Effector CD4-positive, alpha-beta T cell (primary cell): ENCODE results near the gene SEC11A.
"Not testable (repeated sequence)": the region's sequence is repeated elsewhere in the genome, so short reads cannot be mapped to it uniquely, and the experiment has no call there.

ENCODE experiments used
- DNase-seq: peaks from one replicate; pipeline ENCODE4 v3.0.0-alpha.2; 2020

The SEC11A gene

DNA sequence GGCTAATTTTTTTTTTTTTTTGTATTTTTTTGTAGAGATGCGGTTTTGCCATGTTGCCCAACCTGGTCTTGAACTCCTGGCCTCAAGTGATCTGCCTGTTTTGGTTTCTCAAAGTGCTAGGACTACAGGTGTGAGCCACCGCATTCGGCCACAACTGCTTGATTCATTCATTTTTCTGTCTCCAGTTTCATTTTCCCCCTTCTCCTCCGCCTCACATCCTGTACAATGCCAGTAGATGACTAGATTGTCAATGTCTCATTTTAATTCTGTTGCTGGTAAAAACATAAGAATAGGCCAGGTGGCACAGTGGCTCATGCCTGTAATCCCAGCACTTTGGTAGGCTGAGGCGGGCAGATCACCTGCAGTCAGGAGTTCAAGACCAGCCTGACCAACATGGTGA lies 20.4 kb upstream of the SEC11A start:
- DNase-seq, result peak; percentile 32

- DNase-seq, result not testable (repeated sequence)
These were observed 19.6 kb upstream of the SEC11A start for GRCh38 chr15:84735480-84736061.

- peak; percentile 59 for DNase-seq
These were observed 19.0 kb upstream of the SEC11A start for GRCh38 chr15:84734794-84735479.

GRCh38 chr15:84731774-84732173 lies 15.8 kb upstream of the SEC11A start:
- no peak for DNase-seq

DNA sequence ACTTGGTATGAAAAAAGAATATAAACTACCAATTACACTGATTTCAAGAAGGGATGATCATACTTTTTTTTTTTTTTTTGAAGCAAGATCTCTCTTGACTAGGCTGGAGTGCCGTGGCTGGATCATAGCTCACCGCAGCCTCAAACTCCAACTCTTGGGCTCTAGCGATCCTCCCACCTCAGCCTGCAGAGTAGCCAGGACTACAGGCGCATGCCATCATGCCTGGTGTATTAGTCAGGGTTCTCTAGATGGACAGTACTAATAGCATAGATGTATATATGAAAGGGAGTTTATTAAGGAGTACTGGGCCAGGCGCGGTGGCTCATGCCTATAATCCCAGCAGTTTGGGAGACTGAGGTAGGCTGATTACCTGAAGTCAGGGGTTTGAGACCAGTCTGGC lies 11.5 kb upstream of the SEC11A start:
- no peak for DNase-seq

DNA sequence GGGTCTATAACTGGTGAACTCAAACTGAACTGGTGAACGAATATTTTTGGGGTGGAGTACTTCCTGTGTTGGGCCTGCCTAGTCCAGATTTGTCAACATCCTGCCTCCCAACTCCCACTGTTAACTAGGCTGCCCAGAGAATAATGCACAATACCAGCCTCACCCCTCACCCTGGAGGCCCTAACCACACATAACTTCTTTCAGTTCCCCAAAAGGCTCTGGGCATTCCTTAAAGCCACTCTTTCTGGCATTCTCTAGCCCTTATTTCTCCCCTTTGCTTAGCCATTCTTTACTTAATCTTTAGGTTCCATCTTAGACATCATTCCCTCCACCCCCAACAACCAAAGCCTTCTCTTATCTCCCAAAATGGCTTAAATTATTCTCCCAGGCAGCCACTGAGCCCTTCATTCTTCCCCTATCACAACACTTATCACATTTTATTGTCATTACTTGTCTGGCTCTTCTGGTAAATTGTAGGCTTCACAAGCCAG lies 9.1 kb upstream of the SEC11A start:
- no peak for DNase-seq

- no peak for DNase-seq
These were observed 6.7 kb upstream of the SEC11A start for GRCh38 chr15:84722628-84723027.

- no peak for DNase-seq
These were observed 5.4 kb upstream of the SEC11A start for GRCh38 chr15:84721371-84721770.

DNA sequence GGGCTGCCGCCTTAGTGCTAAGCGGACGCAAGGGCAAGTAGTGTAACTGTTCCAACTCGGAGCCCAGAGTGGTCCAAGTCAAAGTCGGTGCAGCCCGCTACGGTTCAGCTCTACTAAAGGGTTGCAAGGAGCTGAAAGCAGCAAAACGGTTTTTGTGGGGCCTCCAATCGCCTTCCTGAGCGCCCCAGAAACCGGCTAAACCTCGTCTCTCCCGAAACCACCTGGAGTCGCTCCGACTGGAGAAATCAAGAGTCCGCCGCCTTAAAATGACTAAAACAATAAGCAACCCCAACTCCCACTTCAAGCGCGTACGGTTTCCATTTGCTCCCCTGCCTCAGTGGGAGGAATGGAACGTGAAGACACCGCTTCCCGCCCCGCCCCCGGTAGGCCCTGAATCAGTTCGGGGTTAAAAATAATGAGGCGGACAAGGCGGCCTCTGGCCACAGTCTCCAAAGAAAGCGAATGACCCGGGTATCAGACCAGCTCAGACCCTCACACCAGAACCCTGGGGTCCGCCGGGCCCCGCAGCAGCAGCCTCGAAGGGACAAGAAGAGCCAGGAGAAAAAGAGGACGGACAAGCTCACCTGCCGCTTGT lies 401 bp downstream of the SEC11A start:
- DNase-seq, result peak; percentile 13

GRCh38 chr15:84714821-84715220 lies 1.1 kb downstream of the SEC11A start:
- DNase-seq, result no peak

- no peak for DNase-seq
These were observed 1.6 kb downstream of the SEC11A start for GRCh38 chr15:84714372-84714771.

- no peak for DNase-seq
These were observed 12.1 kb downstream of the SEC11A start for GRCh38 chr15:84703808-84704207.

GRCh38 chr15:84702961-84703482 lies 12.9 kb downstream of the SEC11A start:
- no peak for DNase-seq

DNA sequence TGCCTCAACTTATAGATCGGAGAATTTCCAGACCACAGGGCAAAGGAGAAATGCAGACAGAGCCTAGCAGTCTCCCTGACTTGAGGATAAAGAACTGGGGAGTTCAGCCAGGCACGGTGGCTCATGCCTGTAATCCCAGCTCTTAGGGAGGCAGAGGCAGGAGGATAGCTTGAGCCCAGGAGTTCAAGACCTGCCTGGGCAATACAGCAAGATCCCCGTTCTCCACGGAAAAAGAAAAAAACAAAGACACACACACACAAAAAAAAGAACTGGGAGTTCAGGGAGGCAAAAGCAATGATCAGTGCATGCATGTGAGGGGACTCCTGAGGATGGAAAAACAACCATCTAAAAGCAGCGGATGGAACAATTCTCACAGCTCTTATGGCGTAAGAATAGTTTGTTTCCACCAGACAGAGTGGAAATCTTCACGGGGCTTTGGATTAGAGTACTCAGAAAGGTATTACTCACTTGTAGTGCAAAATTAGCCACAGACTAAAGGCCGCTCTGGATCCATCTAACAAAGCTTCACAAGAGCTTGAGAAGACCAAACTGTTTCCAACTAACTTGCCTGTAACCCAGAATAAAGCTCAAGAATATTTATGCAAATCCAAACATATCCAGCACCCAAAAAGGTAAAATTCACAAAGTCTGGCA lies 16.3 kb downstream of the SEC11A start:
- no peak for DNase-seq

DNA sequence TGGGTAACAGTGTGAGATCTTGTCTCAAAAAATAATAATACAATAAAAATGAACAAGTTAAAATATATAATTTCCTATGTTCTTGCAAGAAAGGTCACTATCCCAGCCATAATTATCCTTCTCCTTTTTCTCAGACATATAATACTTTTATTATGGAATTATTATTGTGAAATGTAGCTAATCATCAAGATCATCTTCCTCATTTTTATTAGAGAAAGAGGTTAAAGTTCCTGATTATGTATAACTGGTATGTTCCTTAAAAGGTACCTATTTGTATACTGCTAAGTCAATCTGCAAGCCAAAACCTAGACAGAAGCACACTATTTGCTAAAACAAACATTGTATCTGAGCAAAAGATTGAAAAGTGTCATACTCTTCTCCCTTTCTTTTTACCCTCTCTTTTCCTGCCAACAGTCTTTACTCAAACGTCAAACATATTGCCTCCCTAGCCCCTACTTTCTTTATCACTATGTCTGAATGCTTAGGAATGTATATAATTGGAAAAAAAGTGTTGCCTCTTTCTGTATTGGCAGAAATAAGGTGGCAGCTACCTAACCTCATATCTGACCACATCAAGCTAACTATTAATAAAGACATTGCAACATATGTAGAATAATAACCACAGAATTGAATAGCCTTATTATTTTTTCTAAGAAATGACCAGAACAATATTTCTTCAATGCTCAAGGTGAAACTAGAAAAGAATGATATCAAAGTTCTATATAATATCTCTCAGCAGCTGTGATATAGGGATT lies 18.5 kb downstream of the SEC11A start:
- no peak for DNase-seq

- no peak for DNase-seq
These were observed 19.2 kb downstream of the SEC11A start for GRCh38 chr15:84696757-84697156.

- DNase-seq, result no peak
These were observed 25.6 kb downstream of the SEC11A start for GRCh38 chr15:84690342-84690741.

- DNase-seq, result no peak
These were observed 26.1 kb downstream of the SEC11A start for GRCh38 chr15:84689858-84690257.

DNA sequence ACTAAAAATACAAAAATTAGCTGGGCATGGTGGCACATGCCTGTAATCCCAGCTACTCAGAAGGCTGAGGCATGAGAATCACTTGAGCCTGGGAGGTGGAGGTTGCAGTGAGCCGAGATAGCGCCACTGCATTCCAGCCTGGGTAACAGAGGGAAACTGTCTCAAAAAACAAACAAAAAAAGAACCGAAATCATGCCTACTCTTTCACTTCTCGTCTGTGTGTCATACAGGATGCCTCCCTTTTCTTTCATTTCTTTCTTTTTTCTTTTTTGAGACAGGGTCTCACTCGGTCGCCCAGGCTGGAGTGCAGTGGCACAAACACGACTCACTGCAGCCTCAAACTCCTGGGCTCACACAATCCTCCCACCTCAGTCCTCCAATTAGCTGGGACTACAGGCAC lies 29.5 kb downstream of the SEC11A start:
- not testable (repeated sequence) for DNase-seq

- DNase-seq, result no peak
These were observed 30.6 kb downstream of the SEC11A start for GRCh38 chr15:84685304-84685703.

DNA sequence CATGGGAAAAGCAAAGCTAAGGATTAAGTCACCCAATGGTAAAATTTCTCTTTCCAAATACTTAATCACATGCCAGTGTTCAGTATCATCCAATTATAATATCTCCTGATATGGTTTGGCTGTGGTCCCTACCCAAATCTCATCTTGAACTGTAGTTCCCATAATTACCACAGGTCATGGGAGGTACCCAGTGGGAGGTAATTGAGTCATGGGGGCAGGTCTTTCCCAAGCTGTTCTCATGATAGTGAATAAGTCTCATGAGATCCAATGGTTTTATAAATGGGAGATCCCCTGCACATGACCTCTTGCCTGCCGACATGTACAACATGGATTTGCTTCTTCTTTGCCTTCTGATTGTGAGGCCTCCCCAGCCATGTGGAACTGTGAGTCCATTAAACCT lies 31.8 kb downstream of the SEC11A start:
- no peak for DNase-seq

DNA sequence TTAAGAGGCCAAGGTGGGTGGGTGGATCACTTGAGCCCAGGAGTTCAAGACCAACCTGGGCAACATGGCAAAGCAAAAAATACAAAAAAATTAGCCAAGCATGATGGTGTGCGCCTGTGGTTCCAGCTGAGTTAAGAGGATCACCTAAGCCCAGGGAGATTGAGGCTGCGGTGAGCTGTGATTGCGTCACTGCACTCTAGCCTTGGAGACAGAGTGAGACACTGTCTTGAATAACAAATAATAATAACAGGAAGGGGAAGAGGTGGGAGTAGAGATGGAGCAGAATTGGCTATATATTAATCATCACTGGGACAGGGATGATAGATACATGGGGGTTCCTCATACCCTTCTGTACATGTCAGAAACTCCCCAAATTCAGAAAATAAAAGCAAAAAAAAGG lies 34.1 kb downstream of the SEC11A start:
- peak; percentile 43 for DNase-seq

- no peak for DNase-seq
These were observed 44.7 kb downstream of the SEC11A start for GRCh38 chr15:84671211-84671610.
